Right atrium auricular region (tissue), 2 donors: ENCODE results near the gene PILRB. TPM values are rescaled to one million over a fixed set of nuclear protein-coding genes. Genes with fewer than 3 reads are reported as not detected.

Experiments
- DNase-seq: peaks from one replicate; pipeline ENCODE4 v3.0.0-alpha.2; 2019; ENCODE audit warnings: low spot score
- H3K27ac ChIP-seq, 2 donors: fragments of 200-600 bp; sonication (generic); 1 replicate in 1 of 2; 2 replicates in 1 of 2; pipeline ENCODE4 v1.5.1; 2016 to 2019
- H3K27me3 ChIP-seq, 2 donors: fragments of 200-600 bp; sonication (generic); one replicate each; pipeline versions ENCODE4 v1.5.1 to v1.6.0; 2017 to 2019
- H3K36me3 ChIP-seq: fragments of 200-600 bp; sonication (generic); one replicate; pipeline ENCODE4 v1.5.1; 2016
- H3K4me1 ChIP-seq, 2 donors: fragments of 200-600 bp; sonication (generic); one replicate each; pipeline versions ENCODE4 v1.5.1 to v1.6.0; 2017 to 2019
- H3K4me3 ChIP-seq, 2 donors: fragments of 200-600 bp; sonication (generic); 1 replicate in 1 of 2; 2 replicates in 1 of 2; pipeline ENCODE4 v1.5.1; 2017 to 2019; ENCODE audit warnings: mild to moderate bottlenecking in 1 of 2, moderate library complexity in 1 of 2
- H3K9me3 ChIP-seq, 2 donors: fragments of 200-600 bp; sonication (generic); one replicate each; pipeline ENCODE4 v1.5.1; 2019
- total RNA-seq, 2 donors: library from RNA; depleted of rRNA; stranded (reverse); fragments of >200 nt; gene quantifications; one replicate each; pipeline ENCODE4 v1.1.0, GENCODE V29; 2016
- TF ChIP-seq, protein P1 (sequence below), 2 donors: fragments of 200-600 bp; sonication (generic); IDR thresholded peaks; one replicate each; pipeline ENCODE4 v1.5.1; 2019; ENCODE audit warnings: antibody characterized with exemption in 2 of 2

PILRB gene
- total RNA-seq, 2 donors from 2014 or later = 9.3 to 9.8 TPM

DNA sequence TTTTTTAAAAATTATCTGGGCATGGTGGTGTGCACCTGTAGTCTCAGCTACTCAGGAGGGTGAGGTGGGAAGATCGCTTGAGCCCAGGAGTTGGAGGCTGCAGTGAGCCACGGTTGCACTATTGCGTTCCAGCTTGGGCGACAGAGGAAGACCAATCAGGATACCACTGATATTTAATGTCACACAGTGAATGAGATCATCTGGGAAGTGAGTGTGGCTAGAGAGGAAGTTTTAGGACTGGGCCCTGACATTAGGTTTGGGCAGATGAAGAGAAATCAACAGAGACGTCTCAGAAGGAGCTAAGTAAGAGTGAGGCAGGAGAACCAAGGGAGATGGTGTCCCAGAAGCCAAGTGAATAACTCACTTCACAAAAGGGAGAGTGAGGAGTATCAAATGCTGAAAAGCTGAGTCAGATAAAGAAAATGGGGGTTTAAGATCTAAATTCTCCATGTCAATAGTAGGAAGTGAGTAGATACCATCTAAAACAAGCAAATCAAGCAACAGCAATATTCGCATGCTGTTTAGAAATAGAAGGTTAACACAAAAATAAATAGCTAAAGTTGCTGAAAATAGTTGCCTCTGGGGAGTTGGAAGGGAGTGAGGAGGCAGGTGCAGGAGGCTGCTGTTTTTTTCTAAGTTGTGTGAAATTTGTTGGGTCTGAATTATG is 26.8 kb downstream of the PILRB start:
- no peaks in the 10 kb centered on the region for H3K36me3 ChIP-seq
- TF ChIP-seq, protein P1, sequence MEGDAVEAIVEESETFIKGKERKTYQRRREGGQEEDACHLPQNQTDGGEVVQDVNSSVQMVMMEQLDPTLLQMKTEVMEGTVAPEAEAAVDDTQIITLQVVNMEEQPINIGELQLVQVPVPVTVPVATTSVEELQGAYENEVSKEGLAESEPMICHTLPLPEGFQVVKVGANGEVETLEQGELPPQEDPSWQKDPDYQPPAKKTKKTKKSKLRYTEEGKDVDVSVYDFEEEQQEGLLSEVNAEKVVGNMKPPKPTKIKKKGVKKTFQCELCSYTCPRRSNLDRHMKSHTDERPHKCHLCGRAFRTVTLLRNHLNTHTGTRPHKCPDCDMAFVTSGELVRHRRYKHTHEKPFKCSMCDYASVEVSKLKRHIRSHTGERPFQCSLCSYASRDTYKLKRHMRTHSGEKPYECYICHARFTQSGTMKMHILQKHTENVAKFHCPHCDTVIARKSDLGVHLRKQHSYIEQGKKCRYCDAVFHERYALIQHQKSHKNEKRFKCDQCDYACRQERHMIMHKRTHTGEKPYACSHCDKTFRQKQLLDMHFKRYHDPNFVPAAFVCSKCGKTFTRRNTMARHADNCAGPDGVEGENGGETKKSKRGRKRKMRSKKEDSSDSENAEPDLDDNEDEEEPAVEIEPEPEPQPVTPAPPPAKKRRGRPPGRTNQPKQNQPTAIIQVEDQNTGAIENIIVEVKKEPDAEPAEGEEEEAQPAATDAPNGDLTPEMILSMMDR (IDR thresholded peaks at IDR 0.05) = no peak
- H3K4me3 ChIP-seq = no peak overlapping the region
- no peak for DNase-seq
- no peaks in the 10 kb centered on the region for H3K9me3 ChIP-seq
- H3K27me3 ChIP-seq = no peaks in the 10 kb centered on the region
- no peaks in the 10 kb centered on the region for H3K4me1 ChIP-seq
- no peak overlapping the region for H3K27ac ChIP-seq

DNA sequence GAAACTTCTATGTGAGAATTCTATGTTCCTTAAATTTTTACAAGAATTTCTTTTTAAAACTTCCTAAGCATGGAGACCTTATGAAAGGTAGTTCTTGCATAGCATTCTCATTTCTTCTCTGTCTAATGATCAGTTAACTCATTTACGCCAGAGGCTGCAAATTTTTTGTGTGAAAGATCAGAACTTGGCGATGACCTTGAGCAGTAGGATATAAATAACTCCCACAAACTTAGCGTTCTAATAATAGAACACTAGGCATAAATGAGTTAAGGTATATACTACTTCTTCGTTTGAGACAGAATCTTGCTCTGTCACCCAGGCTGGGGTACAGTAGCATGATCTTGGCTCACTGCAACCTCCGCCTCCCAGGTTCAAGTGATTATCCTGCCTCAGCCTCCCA is 29.0 kb downstream of the PILRB start:
- Histone ChIP-seq H3K27me3 (no peaks in the 10 kb centered on the region), H3K4me1 (no peaks in the 10 kb centered on the region)

DNA sequence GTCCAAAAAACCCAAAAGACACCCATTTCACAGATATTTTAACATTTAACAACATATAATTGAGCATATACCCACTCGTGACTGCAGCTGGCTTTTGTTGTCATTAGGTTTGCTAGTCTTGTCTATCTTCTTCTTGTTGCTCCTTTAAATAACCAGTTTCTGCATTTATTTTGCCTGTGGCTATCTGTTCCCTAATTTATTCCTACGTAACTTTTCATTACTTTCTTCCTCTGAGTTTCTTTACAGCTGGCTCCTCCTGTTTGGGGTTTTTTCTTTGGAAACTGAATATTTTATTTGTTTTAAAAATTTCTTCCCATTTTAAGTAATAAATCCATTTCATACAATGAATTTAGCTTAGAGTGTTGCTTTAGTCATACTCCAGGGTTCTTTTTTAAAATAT is 29.8 kb downstream of the PILRB start:
- TF ChIP-seq, protein P1 (IDR thresholded peaks at IDR 0.05) = no peak
- Histone ChIP-seq H3K4me1 (no peaks in the 10 kb centered on the region), H3K9me3 (no peaks in the 10 kb centered on the region), H3K36me3 (no peaks in the 10 kb centered on the region), H3K27ac (no peak overlapping the region), H3K4me3 (no peak overlapping the region), H3K27me3 (no peaks in the 10 kb centered on the region)
- no peak for DNase-seq

More for the DNA sequence above, 29.0 kb downstream of the PILRB start:
- no peak overlapping the region for H3K27ac ChIP-seq
- TF ChIP-seq, protein P1 (IDR thresholded peaks at IDR 0.05) = no peak
- no peaks in the 10 kb centered on the region for H3K36me3 ChIP-seq
- no peaks in the 10 kb centered on the region for H3K9me3 ChIP-seq
- H3K4me3 ChIP-seq = no peak overlapping the region
- DNase-seq = no peak

DNA sequence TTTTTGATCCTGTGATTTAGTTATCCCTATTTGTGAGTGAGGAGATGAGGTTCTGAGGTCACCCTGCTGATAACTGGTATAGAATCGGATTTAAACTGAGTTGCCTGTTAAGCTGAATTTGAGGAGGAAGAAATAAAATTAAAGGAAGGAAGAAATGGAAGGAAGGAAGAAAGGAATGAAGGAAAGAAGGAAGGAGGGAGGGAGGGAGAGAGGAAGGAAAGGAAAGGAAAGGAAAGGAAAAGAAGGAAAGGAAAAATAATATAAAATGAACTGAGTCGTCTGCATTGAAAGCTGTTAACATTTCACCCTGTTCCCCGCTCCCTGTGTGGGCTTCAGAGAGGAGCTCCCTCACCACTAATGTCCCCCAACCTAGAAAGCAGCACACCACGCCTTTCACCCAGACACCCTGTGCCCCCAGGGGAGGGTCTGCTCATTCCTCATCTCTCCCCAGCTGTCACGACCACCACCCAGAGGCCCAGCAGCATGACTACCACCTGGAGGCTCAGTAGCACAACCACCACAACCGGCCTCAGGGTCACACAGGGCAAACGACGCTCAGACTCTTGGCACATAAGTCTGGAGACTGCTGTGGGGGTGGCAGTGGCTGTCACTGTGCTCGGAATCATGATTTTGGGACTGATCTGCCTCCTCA is 31.6 kb downstream of the PILRB start:
- H3K4me3 ChIP-seq = no peak overlapping the region
- TF ChIP-seq, protein P1 (IDR thresholded peaks at IDR 0.05) = no peak
- H3K9me3 ChIP-seq = no peaks in the 10 kb centered on the region
- DNase-seq = no peak
- H3K27me3 ChIP-seq = no peaks in the 10 kb centered on the region
- H3K4me1 ChIP-seq = no peaks in the 10 kb centered on the region
- H3K27ac ChIP-seq = no peak overlapping the region
- no peaks in the 10 kb centered on the region for H3K36me3 ChIP-seq

DNA sequence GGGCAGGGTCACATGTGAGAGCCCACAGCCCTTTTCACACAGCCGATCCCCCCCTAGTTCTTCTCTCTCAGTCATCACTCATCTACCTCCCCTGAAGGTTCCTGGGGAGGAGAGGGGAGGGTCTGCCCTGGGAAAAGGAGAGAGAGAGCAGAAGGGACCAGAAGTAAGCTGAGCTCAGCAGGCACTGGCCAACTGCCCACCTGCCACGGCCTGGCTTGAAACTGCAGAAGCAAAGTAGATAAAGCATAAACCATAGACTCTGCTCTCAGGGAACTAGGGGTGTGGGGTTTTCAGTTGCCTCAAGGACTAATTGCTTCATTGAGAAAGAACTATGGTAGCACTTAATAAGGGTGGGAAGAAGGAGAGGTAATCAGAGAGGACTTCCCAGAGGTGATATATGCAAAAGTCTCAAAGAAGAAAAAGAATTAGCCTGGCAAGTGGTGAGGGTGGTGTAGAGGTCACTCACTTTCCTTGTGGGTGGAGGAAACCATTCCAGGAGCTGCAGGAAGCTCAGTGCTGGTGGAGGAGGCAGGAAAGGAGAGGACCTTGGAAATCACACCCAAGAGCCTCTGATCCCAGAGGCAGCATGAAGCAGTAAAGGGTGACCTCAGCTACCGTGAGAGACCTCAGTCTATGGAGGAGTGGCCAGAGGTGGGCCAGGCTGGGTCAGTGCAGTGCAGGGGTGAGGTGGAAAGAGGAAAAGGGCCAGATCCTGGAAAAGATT is 32.5 kb downstream of the PILRB start:
- no peaks in the 10 kb centered on the region for H3K36me3 ChIP-seq
- no peak for DNase-seq
- TF ChIP-seq, protein P1 (IDR thresholded peaks at IDR 0.05) = no peak

More for the DNA sequence above, 32.5 kb downstream of the PILRB start:
- Histone ChIP-seq H3K4me1 (no peaks in the 10 kb centered on the region), H3K4me3 (no peak overlapping the region), H3K27ac (no peak overlapping the region), H3K27me3 (no peaks in the 10 kb centered on the region), H3K9me3 (no peaks in the 10 kb centered on the region)
